ENCODE results near the gene RASD2. TPM values are rescaled to one million over a fixed set of nuclear protein-coding genes. Genes with fewer than 3 reads are reported as not detected.

Gene RASD2
- total and polyA plus RNA-seq, 2 donors (not counting 1 experiment from before 2014, with no cell fraction given), result under 0.01 to 0.01 TPM

- peak in 1 of 2 donors; percentile 66 for DNase-seq (ENCODE audit: low read depth in 2 of 2)
Observed at GRCh38 chr22:35559354-35560005, 18.8 kb downstream of the RASD2 start.

GRCh38 chr22:35560366-35560765, 19.7 kb downstream of the RASD2 start:
- Histone ChIP-seq H3K27ac (ENCODE audit: insufficient read depth, low read length) (no peak overlapping the region), H3K4me3 (replicated peaks in 1 of 4; ENCODE audit: control extremely low read depth in 1 of 4, insufficient read depth in 1 of 4, low read depth in 3 of 4, low read length in 4 of 4) (no peak overlapping the region), H3K36me3 (ENCODE audit: control insufficient read depth, insufficient read depth, low read length) (no peaks in the 10 kb centered on the region), H3K79me2 (ENCODE audit: control insufficient read depth, insufficient read depth, low read length) (no peaks in the 10 kb centered on the region), H2AFZ (ENCODE audit: low read length) (no peak overlapping the region), H4K20me1 (ENCODE audit: control insufficient read depth, extremely low read depth, insufficient read depth, low read length) (no peaks in the 10 kb centered on the region), H3K4me1 (ENCODE audit: control insufficient read depth, extremely low read depth, insufficient read depth, low read length) (no peaks in the 10 kb centered on the region), H3K27me3 (ENCODE audit: control insufficient read depth, insufficient read depth, low read length) (peaks cover 12% of the 10 kb centered on the region), H3K9me3 (ENCODE audit: control insufficient read depth, insufficient read depth, low read depth, low read length) (no peaks in the 10 kb centered on the region), H3K9ac (ENCODE audit: insufficient read depth, low read length) (no peak overlapping the region), H3K4me2 (ENCODE audit: extremely low read depth, insufficient read depth, low read length) (no peak overlapping the region)
- peak in 1 of 2 donors; percentile 73 for DNase-seq (ENCODE audit: low read depth in 2 of 2)
- no peak for TF ChIP-seq EZH2 (IDR thresholded peaks at IDR 0.05; ENCODE audit: low read length, missing control alignments)
- TF ChIP-seq, protein P1, sequence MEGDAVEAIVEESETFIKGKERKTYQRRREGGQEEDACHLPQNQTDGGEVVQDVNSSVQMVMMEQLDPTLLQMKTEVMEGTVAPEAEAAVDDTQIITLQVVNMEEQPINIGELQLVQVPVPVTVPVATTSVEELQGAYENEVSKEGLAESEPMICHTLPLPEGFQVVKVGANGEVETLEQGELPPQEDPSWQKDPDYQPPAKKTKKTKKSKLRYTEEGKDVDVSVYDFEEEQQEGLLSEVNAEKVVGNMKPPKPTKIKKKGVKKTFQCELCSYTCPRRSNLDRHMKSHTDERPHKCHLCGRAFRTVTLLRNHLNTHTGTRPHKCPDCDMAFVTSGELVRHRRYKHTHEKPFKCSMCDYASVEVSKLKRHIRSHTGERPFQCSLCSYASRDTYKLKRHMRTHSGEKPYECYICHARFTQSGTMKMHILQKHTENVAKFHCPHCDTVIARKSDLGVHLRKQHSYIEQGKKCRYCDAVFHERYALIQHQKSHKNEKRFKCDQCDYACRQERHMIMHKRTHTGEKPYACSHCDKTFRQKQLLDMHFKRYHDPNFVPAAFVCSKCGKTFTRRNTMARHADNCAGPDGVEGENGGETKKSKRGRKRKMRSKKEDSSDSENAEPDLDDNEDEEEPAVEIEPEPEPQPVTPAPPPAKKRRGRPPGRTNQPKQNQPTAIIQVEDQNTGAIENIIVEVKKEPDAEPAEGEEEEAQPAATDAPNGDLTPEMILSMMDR (conservative IDR thresholded peaks at IDR 0.05 in 1 of 2, IDR thresholded peaks at IDR 0.05 in 1 of 2; ENCODE audit: low read depth in 1 of 2, low read length in 2 of 2), result no peak

More at GRCh38 chr22:35559354-35560005, 18.8 kb downstream of the RASD2 start:
- TF ChIP-seq, protein P1 (conservative IDR thresholded peaks at IDR 0.05 in 1 of 2, IDR thresholded peaks at IDR 0.05 in 1 of 2; ENCODE audit: low read depth in 1 of 2, low read length in 2 of 2), result no peak
- no peak for TF ChIP-seq EZH2 (IDR thresholded peaks at IDR 0.05; ENCODE audit: low read length, missing control alignments)
- Histone ChIP-seq H3K4me2 (ENCODE audit: extremely low read depth, insufficient read depth, low read length) (no peak overlapping the region), H3K9ac (ENCODE audit: insufficient read depth, low read length) (no peak overlapping the region), H3K4me3 (replicated peaks in 1 of 4; ENCODE audit: control extremely low read depth in 1 of 4, insufficient read depth in 1 of 4, low read depth in 3 of 4, low read length in 4 of 4) (no peak overlapping the region), H3K27ac (ENCODE audit: insufficient read depth, low read length) (no peak overlapping the region), H4K20me1 (ENCODE audit: control insufficient read depth, extremely low read depth, insufficient read depth, low read length) (no peaks in the 10 kb centered on the region), H3K9me3 (ENCODE audit: control insufficient read depth, insufficient read depth, low read depth, low read length) (no peaks in the 10 kb centered on the region), H3K36me3 (ENCODE audit: control insufficient read depth, insufficient read depth, low read length) (no peaks in the 10 kb centered on the region), H3K27me3 (ENCODE audit: control insufficient read depth, insufficient read depth, low read length) (peaks cover 13% of the 10 kb centered on the region), H3K79me2 (ENCODE audit: control insufficient read depth, insufficient read depth, low read length) (no peaks in the 10 kb centered on the region), H3K4me1 (ENCODE audit: control insufficient read depth, extremely low read depth, insufficient read depth, low read length) (no peaks in the 10 kb centered on the region), H2AFZ (ENCODE audit: low read length) (no peak overlapping the region)

GRCh38 chr22:35560824-35561223, 20.2 kb downstream of the RASD2 start:
- H3K4me2 ChIP-seq (ENCODE audit: extremely low read depth, insufficient read depth, low read length), result no peak overlapping the region
- H3K27ac ChIP-seq (ENCODE audit: insufficient read depth, low read length), result no peak overlapping the region
- no peak overlapping the region for H3K4me3 ChIP-seq (replicated peaks in 1 of 4; ENCODE audit: control extremely low read depth in 1 of 4, insufficient read depth in 1 of 4, low read depth in 3 of 4, low read length in 4 of 4)
- H3K36me3 ChIP-seq (ENCODE audit: control insufficient read depth, insufficient read depth, low read length), result no peaks in the 10 kb centered on the region
- no peaks in the 10 kb centered on the region for H4K20me1 ChIP-seq (ENCODE audit: control insufficient read depth, extremely low read depth, insufficient read depth, low read length)
- no peaks in the 10 kb centered on the region for H3K79me2 ChIP-seq (ENCODE audit: control insufficient read depth, insufficient read depth, low read length)
- H3K27me3 ChIP-seq (ENCODE audit: control insufficient read depth, insufficient read depth, low read length), result peaks cover 12% of the 10 kb centered on the region
- no peak for DNase-seq (ENCODE audit: low read depth in 2 of 2)
- H3K4me1 ChIP-seq (ENCODE audit: control insufficient read depth, extremely low read depth, insufficient read depth, low read length), result no peaks in the 10 kb centered on the region
- no peak overlapping the region for H3K9ac ChIP-seq (ENCODE audit: insufficient read depth, low read length)
- no peaks in the 10 kb centered on the region for H3K9me3 ChIP-seq (ENCODE audit: control insufficient read depth, insufficient read depth, low read depth, low read length)
- no peak overlapping the region for H2AFZ ChIP-seq (ENCODE audit: low read length)
- TF ChIP-seq EZH2 (IDR thresholded peaks at IDR 0.05; ENCODE audit: low read length, missing control alignments), result no peak
- TF ChIP-seq, protein P1 (conservative IDR thresholded peaks at IDR 0.05 in 1 of 2, IDR thresholded peaks at IDR 0.05 in 1 of 2; ENCODE audit: low read depth in 1 of 2, low read length in 2 of 2), result no peak

Measured in fibroblast of lung (primary cell).